ENCODE data around the gene SPATS2.
A peak's percentile ranks its signal among the peaks of the same experiment; 100 is the strongest.

The SPATS2 gene

GRCh38 chr12:49493900-49494299, 126.6 kb downstream of the SPATS2 start:
- H3K79me2 ChIP-seq (ENCODE audit: control insufficient read depth, low read length): no peaks in the 10 kb centered on the region
- peaks cover 2% of the 10 kb centered on the region; the same call in 1 of the 2 replicates for H3F3A ChIP-seq (ENCODE audit: control insufficient read depth, insufficient read depth)
- H3K36me3 ChIP-seq (ENCODE audit: control insufficient read depth, low read length): peaks cover 17% of the 10 kb centered on the region
- no peak overlapping the region for H3K27ac ChIP-seq (ENCODE audit: low read depth, low read length)
- no peaks in the 10 kb centered on the region for H3K9me2 ChIP-seq (replicated peaks; ENCODE audit: control insufficient read depth, low read length)
- no peaks in the 10 kb centered on the region for H3K27me3 ChIP-seq (ENCODE audit: control insufficient read depth, low read length)
- no peak overlapping the region for H3K4me3 ChIP-seq (ENCODE audit: low read length)
- H3K4me1 ChIP-seq (ENCODE audit: control insufficient read depth, low read length): no peaks in the 10 kb centered on the region
- no peak for TF ChIP-seq EZH2phosphoT487 (IDR thresholded peaks at IDR 0.05; ENCODE audit: borderline replicate concordance, low read length)
- TF ChIP-seq, protein P1, sequence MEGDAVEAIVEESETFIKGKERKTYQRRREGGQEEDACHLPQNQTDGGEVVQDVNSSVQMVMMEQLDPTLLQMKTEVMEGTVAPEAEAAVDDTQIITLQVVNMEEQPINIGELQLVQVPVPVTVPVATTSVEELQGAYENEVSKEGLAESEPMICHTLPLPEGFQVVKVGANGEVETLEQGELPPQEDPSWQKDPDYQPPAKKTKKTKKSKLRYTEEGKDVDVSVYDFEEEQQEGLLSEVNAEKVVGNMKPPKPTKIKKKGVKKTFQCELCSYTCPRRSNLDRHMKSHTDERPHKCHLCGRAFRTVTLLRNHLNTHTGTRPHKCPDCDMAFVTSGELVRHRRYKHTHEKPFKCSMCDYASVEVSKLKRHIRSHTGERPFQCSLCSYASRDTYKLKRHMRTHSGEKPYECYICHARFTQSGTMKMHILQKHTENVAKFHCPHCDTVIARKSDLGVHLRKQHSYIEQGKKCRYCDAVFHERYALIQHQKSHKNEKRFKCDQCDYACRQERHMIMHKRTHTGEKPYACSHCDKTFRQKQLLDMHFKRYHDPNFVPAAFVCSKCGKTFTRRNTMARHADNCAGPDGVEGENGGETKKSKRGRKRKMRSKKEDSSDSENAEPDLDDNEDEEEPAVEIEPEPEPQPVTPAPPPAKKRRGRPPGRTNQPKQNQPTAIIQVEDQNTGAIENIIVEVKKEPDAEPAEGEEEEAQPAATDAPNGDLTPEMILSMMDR (IDR thresholded peaks at IDR 0.05; ENCODE audit: low read depth, low read length, poor library complexity, severe bottlenecking): no peak
- no peaks in the 10 kb centered on the region for H3K9me3 ChIP-seq (ENCODE audit: control insufficient read depth, insufficient read depth, low read length)
- H4K20me1 ChIP-seq (ENCODE audit: control insufficient read depth, insufficient read depth, low read depth, low read length): no peaks in the 10 kb centered on the region
- no peak overlapping the region for H3K4me2 ChIP-seq (ENCODE audit: low read length)

DNA sequence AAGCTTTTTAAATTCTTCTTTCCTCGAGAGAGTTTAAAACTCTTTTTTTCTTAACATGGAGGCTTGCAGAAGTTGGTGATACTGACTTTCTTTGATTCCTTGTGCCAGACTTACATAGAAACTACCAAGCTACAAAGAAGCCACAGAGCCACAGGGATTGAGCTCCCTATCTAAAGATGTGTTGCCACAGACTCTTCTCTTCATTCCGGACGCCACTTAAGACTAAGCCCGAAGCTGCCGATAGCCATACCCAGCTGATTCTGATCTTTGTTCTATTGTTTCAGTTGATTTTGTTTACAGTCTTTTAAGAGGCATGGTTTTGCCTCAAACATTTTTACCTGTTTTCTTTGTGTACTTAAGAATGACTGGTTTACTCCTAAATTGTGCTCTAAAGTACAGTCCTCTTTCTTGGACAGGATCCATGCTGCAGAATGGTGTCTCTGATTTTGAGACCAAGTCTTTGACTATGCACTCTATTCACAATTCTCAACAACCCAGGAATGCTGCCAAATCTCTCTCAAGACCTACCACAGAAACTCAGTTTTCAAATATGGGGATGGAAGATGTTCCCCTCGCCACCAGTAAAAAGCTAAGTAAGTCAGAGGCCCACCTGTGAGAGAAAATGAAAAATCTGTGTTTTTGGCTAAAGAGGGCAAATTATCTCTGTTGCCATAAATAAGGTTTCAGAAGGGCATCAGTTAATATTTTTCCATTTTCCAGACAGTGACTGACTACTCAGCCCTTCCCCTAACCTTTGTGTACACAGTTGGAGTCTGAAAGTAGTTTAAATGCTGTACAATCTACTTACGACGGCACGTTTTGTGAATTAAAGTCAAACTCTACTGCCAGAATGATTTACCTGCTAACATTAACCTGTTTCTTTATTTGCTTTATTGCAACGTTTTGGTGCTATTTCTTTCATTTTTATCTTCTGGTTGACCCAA, 129.4 kb downstream of the SPATS2 start:
- Histone ChIP-seq H3K27ac (ENCODE audit: low read depth, low read length) (no peak overlapping the region), H3K27me3 (ENCODE audit: control insufficient read depth, low read length) (no peaks in the 10 kb centered on the region), H3K36me3 (ENCODE audit: control insufficient read depth, low read length) (peaks cover 23% of the 10 kb centered on the region), H4K20me1 (ENCODE audit: control insufficient read depth, insufficient read depth, low read depth, low read length) (no peaks in the 10 kb centered on the region), H3F3A (ENCODE audit: control insufficient read depth, insufficient read depth) (0 out of 2 replicates have a peak, but pooled peaks cover 3% of the 10 kb centered on the region), H3K4me1 (ENCODE audit: control insufficient read depth, low read length) (peaks cover 7% of the 10 kb centered on the region), H3K9me2 (replicated peaks; ENCODE audit: control insufficient read depth, low read length) (no peaks in the 10 kb centered on the region), H3K4me3 (ENCODE audit: low read length) (no peak overlapping the region), H3K4me2 (ENCODE audit: low read length) (no peak overlapping the region), H3K79me2 (ENCODE audit: control insufficient read depth, low read length) (no peaks in the 10 kb centered on the region), H3K9me3 (ENCODE audit: control insufficient read depth, insufficient read depth, low read length) (no peaks in the 10 kb centered on the region)
- TF ChIP-seq, protein P1 (IDR thresholded peaks at IDR 0.05; ENCODE audit: low read depth, low read length, poor library complexity, severe bottlenecking): no peak
- TF ChIP-seq EZH2phosphoT487 (IDR thresholded peaks at IDR 0.05; ENCODE audit: borderline replicate concordance, low read length): no peak

GRCh38 chr12:49501895-49502294, 134.6 kb downstream of the SPATS2 start:
- Histone ChIP-seq H3K36me3 (ENCODE audit: control insufficient read depth, low read length) (peaks cover 19% of the 10 kb centered on the region), H4K20me1 (ENCODE audit: control insufficient read depth, insufficient read depth, low read depth, low read length) (no peaks in the 10 kb centered on the region), H3K4me3 (ENCODE audit: low read length) (peak overlapping the region; percentile 27; the same call in 1 of the 2 replicates), H3K9me2 (replicated peaks; ENCODE audit: control insufficient read depth, low read length) (no peaks in the 10 kb centered on the region), H3K4me1 (ENCODE audit: control insufficient read depth, low read length) (peaks cover 19% of the 10 kb centered on the region), H3K27ac (ENCODE audit: low read depth, low read length) (no peak overlapping the region), H3K27me3 (ENCODE audit: control insufficient read depth, low read length) (no peaks in the 10 kb centered on the region), H3F3A (ENCODE audit: control insufficient read depth, insufficient read depth) (peaks cover 3% of the 10 kb centered on the region; the same call in 1 of the 2 replicates), H3K4me2 (ENCODE audit: low read length) (peak overlapping the region; percentile 32), H3K9me3 (ENCODE audit: control insufficient read depth, insufficient read depth, low read length) (no peaks in the 10 kb centered on the region), H3K79me2 (ENCODE audit: control insufficient read depth, low read length) (no peaks in the 10 kb centered on the region)
- TF ChIP-seq EZH2phosphoT487 (IDR thresholded peaks at IDR 0.05; ENCODE audit: borderline replicate concordance, low read length): no peak
- TF ChIP-seq, protein P1 (IDR thresholded peaks at IDR 0.05; ENCODE audit: low read depth, low read length, poor library complexity, severe bottlenecking): no peak
